ENCODE results near the gene VEZT.
"Not testable (repeated sequence)": the region's sequence is repeated elsewhere in the genome, so short reads cannot be mapped to it uniquely, and the experiment has no call there.

VEZT gene

GRCh38 chr12:95227818-95228356 lies 10.3 kb downstream of the VEZT start:
- no peak for DNase-seq

- no peak for DNase-seq
Measured at GRCh38 chr12:95228617-95229016, 11.0 kb downstream of the VEZT start.

GRCh38 chr12:95229636-95230035 lies 12.0 kb downstream of the VEZT start:
- no peak for DNase-seq

GRCh38 chr12:95230313-95230712 lies 12.7 kb downstream of the VEZT start:
- DNase-seq = no peak

GRCh38 chr12:95231190-95231589 lies 13.6 kb downstream of the VEZT start:
- DNase-seq = no peak

- DNase-seq = not testable (repeated sequence)
Measured at GRCh38 chr12:95234187-95234586, 16.6 kb downstream of the VEZT start.

- DNase-seq = not testable (repeated sequence)
Measured at GRCh38 chr12:95235621-95236020, 18.0 kb downstream of the VEZT start.

- DNase-seq = no peak
Measured at GRCh38 chr12:95237315-95237714, 19.7 kb downstream of the VEZT start.

GRCh38 chr12:95238150-95238549 lies 20.5 kb downstream of the VEZT start:
- no peak for DNase-seq

GRCh38 chr12:95239216-95239615 lies 21.6 kb downstream of the VEZT start:
- DNase-seq = no peak

- DNase-seq = not testable (repeated sequence)
Measured at GRCh38 chr12:95239835-95240234, 22.2 kb downstream of the VEZT start.

- no peak for DNase-seq
Measured at GRCh38 chr12:95240556-95240955, 22.9 kb downstream of the VEZT start.

- not testable (repeated sequence) for DNase-seq
Measured at GRCh38 chr12:95241138-95241537, 23.5 kb downstream of the VEZT start.

GRCh38 chr12:95241761-95242506 lies 24.3 kb downstream of the VEZT start:
- no peak for DNase-seq

- no peak for DNase-seq
Measured at GRCh38 chr12:95243497-95244183, 26.0 kb downstream of the VEZT start.

- DNase-seq = no peak
Measured at GRCh38 chr12:95244350-95244749, 26.7 kb downstream of the VEZT start.

- no peak for DNase-seq
Measured at GRCh38 chr12:95248095-95248494, 30.5 kb downstream of the VEZT start.

- DNase-seq = no peak
Measured at GRCh38 chr12:95248604-95249360, 31.2 kb downstream of the VEZT start.

- DNase-seq = no peak
Measured at GRCh38 chr12:95253386-95253785, 35.8 kb downstream of the VEZT start.

GRCh38 chr12:95257541-95257940 lies 39.9 kb downstream of the VEZT start:
- DNase-seq = no peak

- DNase-seq = no peak
Measured at GRCh38 chr12:95258151-95258550, 40.5 kb downstream of the VEZT start.

GRCh38 chr12:95258803-95259202 lies 41.2 kb downstream of the VEZT start:
- no peak for DNase-seq

GRCh38 chr12:95259368-95259767 lies 41.8 kb downstream of the VEZT start:
- no peak for DNase-seq

GRCh38 chr12:95261109-95261508 lies 43.5 kb downstream of the VEZT start:
- DNase-seq = no peak
